Fibroblast of pulmonary artery (primary cell): Measurements from ENCODE around the gene ETV3L.

Experiments used
- DNase-seq: peaks from one replicate; pipeline ENCODE4 v3.0.0-alpha.2; 2010; ENCODE audit warnings: low read depth
- H3K4me3 ChIP-seq: replicated peaks from 2 replicates; pipeline ENCODE4 v1.5.1; 2011; ENCODE audit warnings: low read depth, mild to moderate bottlenecking, control low read depth, low read length, moderate library complexity
- CTCF ChIP-seq: IDR thresholded peaks from 2 replicates; pipeline ENCODE4 v1.5.1; 2011; ENCODE audit warnings: mild to moderate bottlenecking, control low read depth, low read length, inconsistent platforms; ENCODE audit errors: missing control alignments

ETV3L gene

GRCh38 chr1:157142765-157143423 lies 43.3 kb upstream of the ETV3L start:
- H3K4me3 ChIP-seq, result no peak overlapping the region
- DNase-seq, result no peak
- TF ChIP-seq CTCF, result no peak

GRCh38 chr1:157142201-157142600 lies 42.6 kb upstream of the ETV3L start:
- TF ChIP-seq CTCF, result no peak
- H3K4me3 ChIP-seq, result no peak overlapping the region
- no peak for DNase-seq

GRCh38 chr1:157141212-157141855 lies 41.7 kb upstream of the ETV3L start:
- no peak for TF ChIP-seq CTCF
- no peak overlapping the region for H3K4me3 ChIP-seq
- no peak for DNase-seq

- no peak for TF ChIP-seq CTCF
- DNase-seq, result no peak
Observed at GRCh38 chr1:157140063-157140588, 40.5 kb upstream of the ETV3L start.

GRCh38 chr1:157139052-157139715 lies 39.6 kb upstream of the ETV3L start:
- H3K4me3 ChIP-seq, result peak overlapping the region; percentile 96
- no peak for DNase-seq
- no peak for TF ChIP-seq CTCF

More at GRCh38 chr1:157140063-157140588, 40.5 kb upstream of the ETV3L start:
- no peak overlapping the region for H3K4me3 ChIP-seq

GRCh38 chr1:157138220-157139051 lies 38.8 kb upstream of the ETV3L start, which contains the start of gene ETV3:
Gene ETV3, minus strand, starts transcription at chr1:157138395. Its CDS starts 2,043 bp downstream, at chr1:157136352.
- peak within 1 kb of the TSS; percentile 96 for H3K4me3 ChIP-seq
- TF ChIP-seq CTCF, result no peak
- peak; percentile 95 for DNase-seq
